NB4 (cell line): ENCODE data around the gene PTGDS.

ENCODE experiments used
- POLR2A ChIP-seq: IDR thresholded peaks from 2 replicates; pipeline ENCODE4 v1.6.1; 2011; ENCODE audit warnings: mild to moderate bottlenecking; ENCODE audit not compliant: insufficient read length; ENCODE audit errors: extremely low read depth
- TF ChIP-seq, protein P1 (sequence below): IDR thresholded peaks from one replicate; pipeline ENCODE4 v1.5.1; 2012; ENCODE audit warnings: low read depth, low read length

DNA sequence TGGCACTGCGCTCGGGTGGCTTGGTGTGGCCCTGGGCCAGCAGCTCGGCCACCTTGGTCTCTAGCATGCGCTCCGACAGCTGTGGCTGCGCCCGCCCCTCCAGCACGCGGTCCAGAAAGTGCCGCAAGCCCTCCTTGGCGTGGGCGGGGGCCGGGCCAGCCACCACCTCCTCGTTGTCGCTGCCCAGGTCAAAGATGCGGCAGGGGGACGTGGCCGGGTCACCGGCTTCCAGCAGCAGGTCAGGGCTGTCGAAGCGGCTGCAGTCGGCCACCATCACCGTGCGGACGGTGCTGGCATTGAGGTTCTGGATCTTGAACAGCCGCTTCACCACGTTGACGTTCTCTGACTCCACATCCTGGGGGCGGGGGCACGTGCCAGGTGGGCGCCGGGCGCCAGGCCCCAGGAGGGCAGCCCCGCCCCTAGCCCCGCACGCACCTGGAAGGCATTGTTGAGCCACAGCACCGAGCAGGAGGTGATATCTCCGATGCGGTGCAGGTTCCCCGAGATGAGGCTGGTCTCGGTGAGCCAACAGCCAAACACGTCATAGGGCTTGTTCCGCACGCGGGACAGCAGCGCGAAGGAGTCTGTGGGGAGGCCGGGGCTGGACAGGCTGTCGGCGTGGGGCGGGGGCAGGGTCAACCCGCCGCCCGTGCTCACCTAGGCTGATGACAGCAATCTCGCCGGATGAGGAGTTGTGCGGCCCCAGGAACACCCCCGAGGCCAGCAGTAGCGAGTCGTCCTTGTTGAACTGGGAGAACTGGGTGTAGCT lies 35.0 kb upstream of the PTGDS start:
- TF ChIP-seq POLR2A, result no peak
- TF ChIP-seq, protein P1, sequence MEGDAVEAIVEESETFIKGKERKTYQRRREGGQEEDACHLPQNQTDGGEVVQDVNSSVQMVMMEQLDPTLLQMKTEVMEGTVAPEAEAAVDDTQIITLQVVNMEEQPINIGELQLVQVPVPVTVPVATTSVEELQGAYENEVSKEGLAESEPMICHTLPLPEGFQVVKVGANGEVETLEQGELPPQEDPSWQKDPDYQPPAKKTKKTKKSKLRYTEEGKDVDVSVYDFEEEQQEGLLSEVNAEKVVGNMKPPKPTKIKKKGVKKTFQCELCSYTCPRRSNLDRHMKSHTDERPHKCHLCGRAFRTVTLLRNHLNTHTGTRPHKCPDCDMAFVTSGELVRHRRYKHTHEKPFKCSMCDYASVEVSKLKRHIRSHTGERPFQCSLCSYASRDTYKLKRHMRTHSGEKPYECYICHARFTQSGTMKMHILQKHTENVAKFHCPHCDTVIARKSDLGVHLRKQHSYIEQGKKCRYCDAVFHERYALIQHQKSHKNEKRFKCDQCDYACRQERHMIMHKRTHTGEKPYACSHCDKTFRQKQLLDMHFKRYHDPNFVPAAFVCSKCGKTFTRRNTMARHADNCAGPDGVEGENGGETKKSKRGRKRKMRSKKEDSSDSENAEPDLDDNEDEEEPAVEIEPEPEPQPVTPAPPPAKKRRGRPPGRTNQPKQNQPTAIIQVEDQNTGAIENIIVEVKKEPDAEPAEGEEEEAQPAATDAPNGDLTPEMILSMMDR, result no peak
